ENCODE data around the gene CYB5R2.

The CYB5R2 gene

GRCh38 chr11:7672960-7673723 lies at the start of gene CYB5R2:
Gene CYB5R2, minus strand, starts transcription at chr11:7673500. Its CDS starts 675 bp downstream, at chr11:7672825.
- Mint-ChIP-seq H3K36me3 (ENCODE audit: insufficient read depth) (no peaks in the 10 kb centered on the region), H3K4me3 (peak within 1 kb of the TSS; percentile 45), H3K9me3 (no peaks in the 10 kb centered on the region), H3K27me3 (peaks cover 76% of the 10 kb centered on the region), H3K4me1 (peaks cover 5% of the 10 kb centered on the region), H3K27ac (ENCODE audit: low read depth) (no peak within 1 kb of the TSS)
- no peak for DNase-seq (ENCODE audit: low spot score in 2 of 2)
- ATAC-seq (replicated peaks; ENCODE audit: extremely low read depth, poor library complexity, severe bottlenecking) = no peak

- H3K9me3 Mint-ChIP-seq = peaks cover 5% of the 10 kb centered on the region
These were observed 41.5 kb upstream of the CYB5R2 start for GRCh38 chr11:7714786-7715185.

DNA sequence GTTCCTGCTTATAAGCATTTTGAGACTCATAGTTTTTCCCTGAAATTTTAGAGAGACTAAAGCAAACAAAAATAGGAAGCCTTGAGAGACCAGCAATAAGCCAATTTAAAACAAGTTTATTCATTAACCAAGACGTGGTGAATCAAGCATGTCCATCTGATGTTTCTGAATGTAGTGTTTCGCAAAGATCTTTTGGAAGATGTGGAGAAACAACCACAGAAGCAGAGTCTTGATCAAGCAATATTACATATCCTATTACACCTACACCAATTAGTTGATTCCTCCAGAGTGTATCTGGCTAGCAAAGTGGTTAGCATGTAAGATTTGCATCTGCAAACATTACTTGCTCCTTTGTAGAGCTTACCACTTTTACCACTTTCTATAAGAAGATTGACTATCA lies 33.1 kb upstream of the CYB5R2 start, which contains the start of gene OVCH2:
Gene OVCH2 (minus strand): TSS at position 101 of the 400 bp plus-strand sequence. CDS start 83 bp downstream, at position 18.
- H3K27me3 Mint-ChIP-seq = peaks cover 49% of the 10 kb centered on the region
- H3K9me3 Mint-ChIP-seq = no peaks in the 10 kb centered on the region
- no peaks in the 10 kb centered on the region for H3K36me3 Mint-ChIP-seq (ENCODE audit: insufficient read depth)
- no peak within 1 kb of the TSS for H3K4me3 Mint-ChIP-seq
- H3K27ac Mint-ChIP-seq (ENCODE audit: low read depth) = no peak within 1 kb of the TSS
- DNase-seq (ENCODE audit: low spot score in 2 of 2) (no peak), ATAC-seq (replicated peaks; ENCODE audit: extremely low read depth, poor library complexity, severe bottlenecking) (no peak)
- H3K4me1 Mint-ChIP-seq = no peaks in the 10 kb centered on the region

More at GRCh38 chr11:7714786-7715185, 41.5 kb upstream of the CYB5R2 start:
- Mint-ChIP-seq H3K36me3 (ENCODE audit: insufficient read depth) (no peaks in the 10 kb centered on the region), H3K27ac (ENCODE audit: low read depth) (no peak overlapping the region), H3K4me3 (no peak overlapping the region), H3K4me1 (no peaks in the 10 kb centered on the region), H3K27me3 (peaks cover 42% of the 10 kb centered on the region)
- no peak for DNase-seq (ENCODE audit: low spot score in 2 of 2)
- no peak for ATAC-seq (replicated peaks; ENCODE audit: extremely low read depth, poor library complexity, severe bottlenecking)

DNA sequence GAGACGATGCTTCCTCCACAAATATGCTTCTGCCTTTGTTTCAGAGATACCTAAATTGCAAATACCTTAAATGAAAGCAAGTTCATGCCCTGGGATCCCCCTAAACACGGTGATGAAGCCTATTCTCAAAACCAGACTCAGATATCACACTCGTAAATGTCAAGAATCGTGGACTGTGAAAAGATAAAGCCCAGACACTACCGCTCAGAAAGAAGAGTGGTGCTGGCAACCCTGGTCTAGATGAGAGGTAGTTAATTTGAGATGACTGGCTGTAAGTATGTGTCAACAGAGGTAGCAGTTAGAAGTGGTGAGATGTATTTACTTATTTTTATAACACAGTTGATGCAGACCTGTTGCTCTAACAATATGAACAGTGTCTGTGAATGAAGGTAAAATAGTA lies 30.4 kb upstream of the CYB5R2 start:
- no peak for DNase-seq (ENCODE audit: low spot score in 2 of 2)

DNA sequence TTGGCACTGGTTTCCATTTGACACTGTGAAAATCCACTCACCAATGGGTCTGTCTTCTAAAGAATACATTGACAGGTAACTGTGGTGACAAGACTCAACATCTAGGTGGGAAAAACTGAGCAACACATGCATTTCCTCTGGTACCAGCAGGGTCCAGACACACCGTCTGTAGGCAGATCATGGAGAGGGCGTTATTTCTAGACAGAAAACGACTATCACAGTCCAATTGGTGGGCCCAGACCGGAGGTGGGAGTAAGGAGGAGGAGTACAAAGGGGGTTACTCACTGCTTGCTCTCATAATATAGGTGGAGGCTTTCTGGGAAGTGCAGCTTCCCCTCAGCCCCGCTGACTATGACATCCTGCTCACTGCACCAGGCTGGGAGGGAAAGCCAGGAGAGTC lies 23.1 kb upstream of the CYB5R2 start:
- H3K9me3 Mint-ChIP-seq = no peaks in the 10 kb centered on the region
- H3K4me3 Mint-ChIP-seq = no peak overlapping the region
- H3K4me1 Mint-ChIP-seq = no peaks in the 10 kb centered on the region
- no peaks in the 10 kb centered on the region for H3K36me3 Mint-ChIP-seq (ENCODE audit: insufficient read depth)
- peaks cover 55% of the 10 kb centered on the region for H3K27me3 Mint-ChIP-seq
- ATAC-seq (replicated peaks; ENCODE audit: extremely low read depth, poor library complexity, severe bottlenecking) (no peak), DNase-seq (ENCODE audit: low spot score in 2 of 2) (no peak)
- H3K27ac Mint-ChIP-seq (ENCODE audit: low read depth) = no peak overlapping the region

More for the DNA sequence above, 30.4 kb upstream of the CYB5R2 start:
- no peaks in the 10 kb centered on the region for H3K4me1 Mint-ChIP-seq
- ATAC-seq (replicated peaks; ENCODE audit: extremely low read depth, poor library complexity, severe bottlenecking) = no peak
- H3K27me3 Mint-ChIP-seq = peaks cover 47% of the 10 kb centered on the region
- H3K36me3 Mint-ChIP-seq (ENCODE audit: insufficient read depth) = no peaks in the 10 kb centered on the region
- H3K27ac Mint-ChIP-seq (ENCODE audit: low read depth) = no peak overlapping the region
- H3K9me3 Mint-ChIP-seq = no peaks in the 10 kb centered on the region
- no peak overlapping the region for H3K4me3 Mint-ChIP-seq

- Mint-ChIP-seq H3K9me3 (no peaks in the 10 kb centered on the region), H3K4me1 (no peaks in the 10 kb centered on the region), H3K27me3 (peaks cover 57% of the 10 kb centered on the region), H3K36me3 (ENCODE audit: insufficient read depth) (no peaks in the 10 kb centered on the region), H3K4me3 (no peak overlapping the region), H3K27ac (ENCODE audit: low read depth) (no peak overlapping the region)
- ATAC-seq (replicated peaks; ENCODE audit: extremely low read depth, poor library complexity, severe bottlenecking) (no peak), DNase-seq (ENCODE audit: low spot score in 2 of 2) (no peak)
These were observed 20.9 kb upstream of the CYB5R2 start for GRCh38 chr11:7694235-7694634.

- Mint-ChIP-seq H3K27ac (ENCODE audit: low read depth) (no peak overlapping the region), H3K9me3 (no peaks in the 10 kb centered on the region)
These were observed 19.1 kb upstream of the CYB5R2 start for GRCh38 chr11:7692426-7692825.

DNA sequence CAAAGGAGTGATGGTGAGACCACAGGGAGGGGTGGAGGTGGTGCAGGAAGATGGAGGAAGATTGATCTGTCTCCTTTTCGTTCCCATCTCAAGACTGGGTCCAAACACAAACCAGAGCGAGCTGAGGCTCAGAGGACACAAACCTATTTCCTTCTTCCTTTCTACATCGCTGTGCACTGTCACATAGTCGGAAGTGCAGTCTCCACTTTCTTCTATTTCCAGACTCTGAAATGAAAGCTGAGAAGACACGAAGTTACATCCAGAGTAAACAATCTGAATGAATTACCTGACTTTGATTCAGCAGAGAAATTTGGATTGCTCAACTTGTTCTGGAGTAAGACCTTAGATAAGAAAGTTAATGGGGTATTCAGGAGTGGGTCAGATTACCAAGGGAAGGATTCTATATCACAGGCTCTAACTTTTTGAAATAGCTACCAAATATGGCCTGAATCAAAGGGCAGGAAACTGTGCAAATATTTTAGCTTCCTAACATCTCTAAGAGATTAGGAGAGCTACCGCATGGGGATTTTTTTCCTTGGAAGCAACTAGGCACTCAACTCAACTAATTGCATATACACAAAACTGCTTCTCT lies 18.6 kb upstream of the CYB5R2 start:
- Mint-ChIP-seq H3K9me3 (no peaks in the 10 kb centered on the region), H3K4me1 (no peaks in the 10 kb centered on the region), H3K36me3 (ENCODE audit: insufficient read depth) (no peaks in the 10 kb centered on the region), H3K27ac (ENCODE audit: low read depth) (no peak overlapping the region), H3K4me3 (no peak overlapping the region), H3K27me3 (peaks cover 59% of the 10 kb centered on the region)
- DNase-seq (ENCODE audit: low spot score in 2 of 2) (no peak), ATAC-seq (replicated peaks; ENCODE audit: extremely low read depth, poor library complexity, severe bottlenecking) (no peak)

More at GRCh38 chr11:7692426-7692825, 19.1 kb upstream of the CYB5R2 start:
- no peak for DNase-seq (ENCODE audit: low spot score in 2 of 2)
- Mint-ChIP-seq H3K27me3 (peaks cover 59% of the 10 kb centered on the region), H3K36me3 (ENCODE audit: insufficient read depth) (no peaks in the 10 kb centered on the region), H3K4me3 (no peak overlapping the region), H3K4me1 (no peaks in the 10 kb centered on the region)
- ATAC-seq (replicated peaks; ENCODE audit: extremely low read depth, poor library complexity, severe bottlenecking) = no peak

DNA sequence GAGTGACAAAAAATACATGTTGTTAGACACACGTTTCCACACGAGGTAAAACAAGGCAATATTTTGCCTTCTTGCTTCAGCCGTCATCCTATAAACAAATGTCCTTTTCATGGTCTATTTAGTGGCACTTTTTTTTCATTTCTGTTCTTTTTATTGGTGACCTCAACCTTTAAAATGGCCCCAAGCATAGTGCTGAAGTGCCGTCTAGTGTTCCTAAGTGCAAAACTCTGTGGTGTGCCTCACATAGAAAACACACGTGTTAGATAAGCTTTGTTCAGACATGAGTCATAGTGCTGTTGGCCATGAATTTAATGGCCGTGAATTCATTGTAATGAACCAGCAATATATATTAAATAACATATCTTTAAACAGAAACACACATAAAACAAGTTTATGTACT lies 17.3 kb upstream of the CYB5R2 start:
- no peaks in the 10 kb centered on the region for H3K4me1 Mint-ChIP-seq
- no peak overlapping the region for H3K27ac Mint-ChIP-seq (ENCODE audit: low read depth)
- ATAC-seq (replicated peaks; ENCODE audit: extremely low read depth, poor library complexity, severe bottlenecking) = no peak
- H3K4me3 Mint-ChIP-seq = no peak overlapping the region
- no peaks in the 10 kb centered on the region for H3K9me3 Mint-ChIP-seq
- H3K27me3 Mint-ChIP-seq = peaks cover 59% of the 10 kb centered on the region
- no peaks in the 10 kb centered on the region for H3K36me3 Mint-ChIP-seq (ENCODE audit: insufficient read depth)
- DNase-seq (ENCODE audit: low spot score in 2 of 2) = no peak

- H3K4me1 Mint-ChIP-seq = no peaks in the 10 kb centered on the region
- peaks cover 57% of the 10 kb centered on the region for H3K27me3 Mint-ChIP-seq
- H3K4me3 Mint-ChIP-seq = no peak overlapping the region
- ATAC-seq (replicated peaks; ENCODE audit: extremely low read depth, poor library complexity, severe bottlenecking) = no peak
- no peaks in the 10 kb centered on the region for H3K36me3 Mint-ChIP-seq (ENCODE audit: insufficient read depth)
- no peak for DNase-seq (ENCODE audit: low spot score in 2 of 2)
- H3K9me3 Mint-ChIP-seq = no peaks in the 10 kb centered on the region
- H3K27ac Mint-ChIP-seq (ENCODE audit: low read depth) = no peak overlapping the region
These were observed 15.9 kb upstream of the CYB5R2 start for GRCh38 chr11:7689239-7689638.

DNA sequence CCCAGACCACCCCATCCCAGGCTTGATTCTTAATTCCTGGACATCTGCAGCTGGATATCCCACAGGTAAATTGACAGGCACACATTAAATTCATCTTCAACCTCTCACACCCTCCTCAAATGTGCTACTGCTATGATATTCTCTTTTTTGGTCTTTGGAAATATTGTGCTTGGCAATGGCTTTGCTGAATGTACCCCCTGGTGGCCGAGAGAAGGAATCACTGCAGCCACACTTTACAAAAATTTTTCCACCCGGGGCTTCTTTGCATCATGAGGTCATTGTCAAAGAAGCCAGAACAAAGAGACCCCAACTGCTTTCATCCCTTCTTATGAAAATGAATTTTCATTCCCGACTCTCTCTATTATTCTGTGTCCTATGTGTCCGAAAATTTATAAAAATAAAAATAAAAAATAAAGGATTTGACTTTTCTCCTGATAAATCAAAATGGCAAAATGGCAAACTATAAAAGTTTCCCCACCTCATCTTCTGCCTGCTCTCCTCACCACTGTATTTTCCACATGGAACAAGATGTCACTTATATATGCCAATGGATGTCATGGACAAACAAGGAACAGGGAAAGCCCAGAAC lies 15.0 kb upstream of the CYB5R2 start:
- H3K9me3 Mint-ChIP-seq = no peaks in the 10 kb centered on the region
- no peak overlapping the region for H3K4me3 Mint-ChIP-seq
- no peak for ATAC-seq (replicated peaks; ENCODE audit: extremely low read depth, poor library complexity, severe bottlenecking)
- H3K36me3 Mint-ChIP-seq (ENCODE audit: insufficient read depth) = no peaks in the 10 kb centered on the region
- peaks cover 48% of the 10 kb centered on the region for H3K27me3 Mint-ChIP-seq
- no peak for DNase-seq (ENCODE audit: low spot score in 2 of 2)
- no peaks in the 10 kb centered on the region for H3K4me1 Mint-ChIP-seq
- no peak overlapping the region for H3K27ac Mint-ChIP-seq (ENCODE audit: low read depth)

- H3K27ac Mint-ChIP-seq (ENCODE audit: low read depth) = no peak overlapping the region
- DNase-seq (ENCODE audit: low spot score in 2 of 2) (no peak), ATAC-seq (replicated peaks; ENCODE audit: extremely low read depth, poor library complexity, severe bottlenecking) (no peak)
- H3K36me3 Mint-ChIP-seq (ENCODE audit: insufficient read depth) = no peaks in the 10 kb centered on the region
- H3K27me3 Mint-ChIP-seq = peaks cover 38% of the 10 kb centered on the region
- H3K9me3 Mint-ChIP-seq = no peaks in the 10 kb centered on the region
- no peaks in the 10 kb centered on the region for H3K4me1 Mint-ChIP-seq
- H3K4me3 Mint-ChIP-seq = no peak overlapping the region
These were observed 14.1 kb upstream of the CYB5R2 start for GRCh38 chr11:7687386-7687785.

DNA sequence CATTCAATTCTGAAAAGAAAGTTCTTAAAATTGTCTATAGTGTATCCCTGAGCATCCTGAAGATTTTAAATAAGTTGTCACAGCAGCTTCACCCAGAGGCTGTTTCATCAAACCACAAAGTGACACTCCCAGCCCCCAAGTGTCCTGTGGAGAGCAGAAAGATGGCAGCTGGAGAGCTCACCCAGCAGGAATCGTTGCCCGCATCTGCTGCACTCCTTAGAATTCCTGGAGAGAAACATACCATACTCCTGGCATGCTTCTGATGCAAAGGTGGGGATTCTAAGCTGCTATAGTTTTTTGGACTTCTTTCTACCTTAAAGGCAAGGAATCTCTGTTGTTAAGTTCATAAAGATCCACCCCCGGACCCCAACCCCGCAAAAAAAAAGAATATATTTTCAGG lies 13.5 kb upstream of the CYB5R2 start:
- ATAC-seq (replicated peaks; ENCODE audit: extremely low read depth, poor library complexity, severe bottlenecking) = no peak

More for the DNA sequence above, 13.5 kb upstream of the CYB5R2 start:
- Mint-ChIP-seq H3K27ac (ENCODE audit: low read depth) (no peak overlapping the region), H3K9me3 (no peaks in the 10 kb centered on the region), H3K36me3 (ENCODE audit: insufficient read depth) (no peaks in the 10 kb centered on the region), H3K4me1 (no peaks in the 10 kb centered on the region), H3K4me3 (no peak overlapping the region), H3K27me3 (peaks cover 32% of the 10 kb centered on the region)
- no peak for DNase-seq (ENCODE audit: low spot score in 2 of 2)
